IMR-90 (cell line): ENCODE results near the gene AFAP1L2.

Experiments used
- CHD1 ChIP-seq: IDR thresholded peaks from 2 replicates; pipeline ENCODE4 v1.6.1; 2012; ENCODE audit warnings: low read depth, low read length, improper control_type of control experiment
- CTCF ChIP-seq: conservative IDR thresholded peaks from 2 replicates; pipeline ENCODE4 v1.5.1; 2012; ENCODE audit warnings: mild to moderate bottlenecking, low read depth, low read length, improper control_type of control experiment
- ELK1 ChIP-seq: fragments of 150-350 bp; IDR thresholded peaks from 2 replicates; pipeline ENCODE4 v1.6.1; 2016; ENCODE audit warnings: low read depth, mild to moderate bottlenecking, low read length, moderate library complexity, borderline replicate concordance
- MAFK ChIP-seq: IDR thresholded peaks from 2 replicates; pipeline ENCODE4 v1.6.1; 2012; ENCODE audit warnings: low read depth, low read length, improper control_type of control experiment
- NFE2L2 ChIP-seq: fragments of 150-350 bp; IDR thresholded peaks from 2 replicates; pipeline ENCODE4 v1.6.1; 2016; ENCODE audit warnings: low read depth, mild to moderate bottlenecking, low read length
- POLR2A ChIP-seq: IDR thresholded peaks from 2 replicates; pipeline ENCODE4 v1.6.1; 2012; ENCODE audit warnings: mild to moderate bottlenecking, low read depth, low read length
- RFX5 ChIP-seq: IDR thresholded peaks from 2 replicates; pipeline ENCODE4 v1.8.0; 2012; ENCODE audit warnings: low read depth, mild to moderate bottlenecking, low read length, moderate library complexity
- SMC3 ChIP-seq: fragments of 150-350 bp; IDR thresholded peaks from 2 replicates; pipeline ENCODE4 v1.6.1; 2016; ENCODE audit warnings: low read depth, mild to moderate bottlenecking, antibody characterized with exemption, low read length, moderate library complexity
- TF ChIP-seq, protein P1 (sequence below): fragments of 150-350 bp; IDR thresholded peaks from 2 replicates; pipeline ENCODE4 v1.6.1; 2017; ENCODE audit warnings: mild to moderate bottlenecking, antibody characterized with exemption, low read length, low read depth

DNA sequence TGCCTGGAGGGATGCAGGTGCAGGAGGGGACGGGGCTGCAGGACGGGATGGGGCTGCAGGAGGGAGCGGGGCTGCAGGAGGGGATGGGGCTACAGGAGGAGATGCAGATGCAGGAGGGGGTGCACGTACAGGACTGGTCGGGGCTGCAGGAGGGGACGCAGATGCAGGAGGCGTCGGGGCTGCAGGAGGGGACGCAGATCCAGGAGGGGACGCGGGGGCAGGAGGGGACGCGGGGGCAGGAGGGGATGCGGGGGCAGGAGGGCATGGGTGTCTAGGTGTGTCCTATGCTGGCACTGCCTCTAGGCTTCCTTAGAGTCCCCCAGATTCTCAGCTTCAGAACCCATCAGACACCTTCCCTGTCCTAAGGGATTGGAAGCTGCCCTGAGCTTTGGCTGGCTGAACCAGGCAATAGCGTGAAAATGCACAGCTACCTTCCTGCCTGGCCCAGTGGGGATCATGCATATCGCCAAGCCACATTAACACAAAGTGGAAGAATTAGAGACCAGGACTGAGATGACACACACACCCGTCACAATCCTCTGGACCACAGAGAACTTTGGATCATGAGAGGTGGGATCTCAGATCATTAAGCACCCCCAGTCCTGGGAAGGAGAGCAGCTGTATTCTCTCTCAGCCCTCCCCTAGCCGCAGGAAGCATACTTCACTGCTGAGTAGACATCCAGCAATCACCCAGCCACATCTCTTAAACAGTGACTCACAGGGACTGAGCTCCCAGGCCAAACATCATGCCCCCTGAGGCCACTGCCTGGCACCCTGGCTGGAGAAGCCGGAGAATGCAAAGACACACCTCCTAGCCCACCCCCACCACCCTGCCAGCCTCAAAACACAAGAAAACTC, 98.0 kb downstream of the AFAP1L2 start:
- TF ChIP-seq SMC3 (no peak), CTCF (no peak), POLR2A (no peak), MAFK (no peak), RFX5 (no peak), CHD1 (no peak), ELK1 (no peak), NFE2L2 (no peak)
- TF ChIP-seq, protein P1, sequence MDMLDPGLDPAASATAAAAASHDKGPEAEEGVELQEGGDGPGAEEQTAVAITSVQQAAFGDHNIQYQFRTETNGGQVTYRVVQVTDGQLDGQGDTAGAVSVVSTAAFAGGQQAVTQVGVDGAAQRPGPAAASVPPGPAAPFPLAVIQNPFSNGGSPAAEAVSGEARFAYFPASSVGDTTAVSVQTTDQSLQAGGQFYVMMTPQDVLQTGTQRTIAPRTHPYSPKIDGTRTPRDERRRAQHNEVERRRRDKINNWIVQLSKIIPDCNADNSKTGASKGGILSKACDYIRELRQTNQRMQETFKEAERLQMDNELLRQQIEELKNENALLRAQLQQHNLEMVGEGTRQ = no peak
